Lower lobe of right lung (tissue), 2 donors: Measurements from ENCODE around the gene CTXND1. TPM values are rescaled to one million over a fixed set of nuclear protein-coding genes. Genes with fewer than 3 reads are reported as not detected.

Source experiments
- ATAC-seq, 2 donors: fragments of 200-7000 bp; cut with Tn5 transposase; one replicate each; pipeline ENCODE4 v1.9.1; 2020 to 2022; ENCODE audit warnings: mild to moderate bottlenecking in 2 of 2, moderate library complexity in 2 of 2
- DNase-seq: peaks from one replicate; pipeline ENCODE4 v3.0.0-alpha.2; 2020
- H3K27ac ChIP-seq: fragments of 200-600 bp; one replicate; pipeline ENCODE4 v1.8.0; 2022
- H3K27me3 ChIP-seq: fragments of 200-600 bp; one replicate; pipeline ENCODE4 v1.8.0; 2022; ENCODE audit warnings: low read depth
- H3K36me3 ChIP-seq: fragments of 200-600 bp; one replicate; pipeline ENCODE4 v1.8.0; 2022; ENCODE audit warnings: mild to moderate bottlenecking
- H3K4me1 ChIP-seq: fragments of 200-600 bp; one replicate; pipeline ENCODE4 v1.8.0; 2022
- H3K4me3 ChIP-seq: fragments of 200-600 bp; one replicate; pipeline ENCODE4 v1.8.0; 2022; ENCODE audit warnings: mild to moderate bottlenecking
- H3K9me3 ChIP-seq: fragments of 200-600 bp; one replicate; pipeline ENCODE4 v1.8.0; 2022
- intact Hi-C: fragments of 100-400 bp; cut with DNase I; formaldehyde crosslinking; loops from one replicate; pipeline ENCODE4 v1.11.0; 2022
- total RNA-seq: library from RNA; stranded (reverse); fragmentation: NEBNext Ultra II Directional; extraction: Animal tissue kit (Norgen Biotek cat#: 25700); gene quantifications from one replicate; pipeline ENCODE4 v1.2.1, GENCODE V29; 2021
- TF ChIP-seq, protein P1 (sequence below): fragments of 200-600 bp; IDR thresholded peaks from one replicate; pipeline ENCODE4 v1.8.0; 2022; ENCODE audit warnings: antibody characterized with exemption, mild to moderate bottlenecking
- donor health status: DM: no; HTN: yes; CAD: no; lungs with severe emphysema.

The CTXND1 gene
- total RNA-seq, 1 donor from 2014 or later = 1.8 TPM

DNA sequence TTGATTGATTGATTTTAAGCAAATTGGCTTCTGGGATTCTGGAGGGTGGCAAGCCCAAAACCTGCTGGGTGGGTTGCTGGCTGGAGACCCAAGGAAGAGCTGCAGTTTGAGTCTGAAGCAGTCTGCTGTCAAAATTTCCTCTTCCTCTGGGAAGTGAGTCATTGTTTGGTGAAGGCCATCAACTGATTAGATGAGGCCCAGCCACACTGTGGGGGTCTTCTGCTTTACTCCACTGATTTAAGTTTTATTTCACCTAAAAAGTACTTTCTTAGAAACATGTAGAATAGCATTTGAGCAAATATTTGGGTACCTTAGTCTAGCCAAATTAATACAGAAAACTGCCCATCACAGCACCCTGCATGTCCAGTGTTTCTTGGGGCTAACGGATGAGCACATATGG, 65.4 kb downstream of the CTXND1 start:
- Histone ChIP-seq H3K9me3 (no peaks in the 10 kb centered on the region), H3K36me3 (peaks cover 52% of the 10 kb centered on the region), H3K4me3 (no peak overlapping the region), H3K4me1 (peaks cover 7% of the 10 kb centered on the region), H3K27ac (no peak overlapping the region), H3K27me3 (no peaks in the 10 kb centered on the region)
- no peak for ATAC-seq
- TF ChIP-seq, protein P1, sequence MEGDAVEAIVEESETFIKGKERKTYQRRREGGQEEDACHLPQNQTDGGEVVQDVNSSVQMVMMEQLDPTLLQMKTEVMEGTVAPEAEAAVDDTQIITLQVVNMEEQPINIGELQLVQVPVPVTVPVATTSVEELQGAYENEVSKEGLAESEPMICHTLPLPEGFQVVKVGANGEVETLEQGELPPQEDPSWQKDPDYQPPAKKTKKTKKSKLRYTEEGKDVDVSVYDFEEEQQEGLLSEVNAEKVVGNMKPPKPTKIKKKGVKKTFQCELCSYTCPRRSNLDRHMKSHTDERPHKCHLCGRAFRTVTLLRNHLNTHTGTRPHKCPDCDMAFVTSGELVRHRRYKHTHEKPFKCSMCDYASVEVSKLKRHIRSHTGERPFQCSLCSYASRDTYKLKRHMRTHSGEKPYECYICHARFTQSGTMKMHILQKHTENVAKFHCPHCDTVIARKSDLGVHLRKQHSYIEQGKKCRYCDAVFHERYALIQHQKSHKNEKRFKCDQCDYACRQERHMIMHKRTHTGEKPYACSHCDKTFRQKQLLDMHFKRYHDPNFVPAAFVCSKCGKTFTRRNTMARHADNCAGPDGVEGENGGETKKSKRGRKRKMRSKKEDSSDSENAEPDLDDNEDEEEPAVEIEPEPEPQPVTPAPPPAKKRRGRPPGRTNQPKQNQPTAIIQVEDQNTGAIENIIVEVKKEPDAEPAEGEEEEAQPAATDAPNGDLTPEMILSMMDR = no peak
- no peak for DNase-seq
- intact Hi-C loops = no loop called here

DNA sequence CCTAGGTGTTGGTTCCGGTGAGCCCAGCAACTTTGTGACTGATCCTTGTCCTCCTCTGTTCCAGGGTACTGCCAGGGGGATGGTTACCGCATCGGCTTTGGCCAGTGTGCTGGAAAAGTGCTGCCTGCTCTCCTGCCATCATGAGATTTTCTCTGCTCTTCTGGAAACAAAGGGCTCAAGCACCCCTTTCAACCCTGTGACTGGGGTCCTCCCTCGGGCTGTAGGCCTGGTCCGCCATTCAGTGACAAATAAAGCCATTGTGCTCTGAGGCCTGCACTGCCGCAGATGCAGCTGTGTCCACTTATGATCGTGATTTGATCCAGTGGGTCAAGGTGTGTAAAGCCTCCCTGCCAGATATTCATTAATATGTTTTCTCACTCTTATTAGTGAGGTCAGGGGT, 65.9 kb downstream of the CTXND1 start:
- Histone ChIP-seq H3K27ac (no peak overlapping the region), H3K27me3 (no peaks in the 10 kb centered on the region), H3K4me1 (peaks cover 7% of the 10 kb centered on the region), H3K4me3 (no peak overlapping the region), H3K36me3 (peaks cover 57% of the 10 kb centered on the region), H3K9me3 (no peaks in the 10 kb centered on the region)
- TF ChIP-seq, protein P1 = no peak
- ATAC-seq (no peak), DNase-seq (no peak)
- intact Hi-C loops = no loop called here

DNA sequence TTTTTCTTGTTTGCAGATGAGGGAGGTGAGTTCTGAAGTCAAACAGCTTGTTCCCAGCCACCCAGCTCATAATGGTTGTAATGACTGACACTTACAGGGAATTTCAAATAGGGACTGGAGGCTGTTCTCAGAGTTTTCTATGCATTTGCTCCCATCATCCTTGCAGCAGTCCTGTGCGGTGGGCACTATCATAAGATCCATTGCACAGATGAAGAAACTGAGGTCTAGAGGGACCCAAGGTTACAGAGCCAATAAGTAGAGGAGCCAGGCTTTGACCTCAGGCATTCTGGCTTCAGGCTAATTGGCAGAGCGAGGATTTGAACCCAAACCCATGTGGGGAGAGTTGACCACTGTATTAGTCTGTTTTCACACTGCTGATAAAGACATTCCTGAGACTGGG, 66.9 kb downstream of the CTXND1 start:
- Histone ChIP-seq H3K27ac (no peak overlapping the region), H3K4me3 (no peak overlapping the region), H3K36me3 (peaks cover 67% of the 10 kb centered on the region), H3K4me1 (peaks cover 7% of the 10 kb centered on the region), H3K9me3 (no peaks in the 10 kb centered on the region), H3K27me3 (no peaks in the 10 kb centered on the region)
- DNase-seq (no peak), ATAC-seq (no peak)
- intact Hi-C loops = no loop called here
- TF ChIP-seq, protein P1 = no peak

DNA sequence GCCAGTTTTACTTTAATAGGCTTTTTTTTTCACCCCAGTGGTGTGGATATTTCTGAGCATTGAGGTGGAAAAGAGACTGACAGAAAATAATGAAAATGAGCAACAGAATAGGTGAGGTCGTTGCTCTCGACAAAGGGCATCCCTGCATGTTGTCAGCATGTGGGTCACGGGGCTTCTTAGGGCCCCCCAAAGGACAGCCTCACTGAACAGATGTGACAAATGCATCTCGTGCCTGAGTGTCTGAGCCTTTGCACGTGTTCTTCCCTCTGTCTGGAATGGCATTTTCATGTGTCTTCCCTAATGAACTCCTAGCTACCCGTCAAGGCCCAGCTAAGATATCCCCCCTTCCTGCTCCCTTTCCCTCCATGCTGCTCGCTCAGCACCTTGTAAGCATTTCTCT, 67.5 kb downstream of the CTXND1 start:
- peaks cover 71% of the 10 kb centered on the region for H3K36me3 ChIP-seq
- ATAC-seq = no peak
- intact Hi-C loops = no loop called here

DNA sequence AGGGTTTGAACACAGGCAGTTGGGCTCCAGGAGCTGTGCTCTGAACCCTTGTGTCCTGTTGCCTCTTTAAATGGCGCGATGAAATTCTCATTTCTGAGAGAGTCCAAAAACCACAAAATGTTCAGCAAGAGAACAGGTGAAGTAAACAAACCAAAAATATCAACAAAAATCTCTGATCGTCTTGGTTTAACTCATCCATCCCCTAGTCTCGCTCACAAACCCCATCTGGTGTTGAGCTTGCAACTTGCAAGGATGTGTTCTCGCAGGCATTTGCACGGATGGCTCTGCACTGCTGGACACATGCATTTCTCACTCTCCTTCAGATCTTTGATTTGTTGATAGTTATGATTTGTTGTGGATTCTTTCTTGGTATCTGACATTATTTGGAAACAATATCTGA, 68.1 kb downstream of the CTXND1 start:
- H3K36me3 ChIP-seq = peaks cover 71% of the 10 kb centered on the region
- no peak overlapping the region for H3K4me3 ChIP-seq
- ATAC-seq = no peak
- no peaks in the 10 kb centered on the region for H3K27me3 ChIP-seq
- TF ChIP-seq, protein P1 = no peak
- no peak for DNase-seq
- peaks cover 7% of the 10 kb centered on the region for H3K4me1 ChIP-seq
- no peaks in the 10 kb centered on the region for H3K9me3 ChIP-seq
- no peak overlapping the region for H3K27ac ChIP-seq
- intact Hi-C loops = no loop called here

More for the DNA sequence above, 67.5 kb downstream of the CTXND1 start:
- TF ChIP-seq, protein P1 = no peak
- DNase-seq = no peak
- H3K4me1 ChIP-seq = peaks cover 7% of the 10 kb centered on the region
- H3K4me3 ChIP-seq = no peak overlapping the region
- H3K9me3 ChIP-seq = no peaks in the 10 kb centered on the region
- no peak overlapping the region for H3K27ac ChIP-seq
- no peaks in the 10 kb centered on the region for H3K27me3 ChIP-seq

DNA sequence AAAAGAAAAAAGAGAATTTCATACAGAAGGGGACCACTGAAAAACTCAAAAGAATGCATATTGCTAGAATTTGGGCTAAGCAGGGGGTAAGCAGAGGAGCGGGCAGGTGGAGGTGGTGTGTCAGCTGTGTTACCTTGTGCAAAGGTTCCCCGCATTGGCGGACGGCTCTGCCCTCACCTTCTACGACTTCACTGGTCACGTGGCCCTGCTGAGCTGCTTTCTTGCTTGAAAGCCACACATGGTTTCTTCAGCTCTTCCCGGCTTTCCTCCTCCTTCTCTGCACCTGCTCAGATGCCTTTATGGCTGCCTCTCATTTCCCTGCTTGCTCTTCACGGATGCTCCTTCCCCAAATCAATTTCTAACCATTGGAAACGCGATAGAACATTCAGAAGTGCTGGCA, 68.7 kb downstream of the CTXND1 start:
- peaks cover 7% of the 10 kb centered on the region for H3K4me1 ChIP-seq
- H3K27ac ChIP-seq = no peak overlapping the region
- H3K4me3 ChIP-seq = no peak overlapping the region
- DNase-seq = no peak
- H3K36me3 ChIP-seq = peaks cover 71% of the 10 kb centered on the region
- intact Hi-C loops = no loop called here
- ATAC-seq = no peak
- no peaks in the 10 kb centered on the region for H3K27me3 ChIP-seq
- TF ChIP-seq, protein P1 = no peak
- no peaks in the 10 kb centered on the region for H3K9me3 ChIP-seq
